CD4-positive, alpha-beta T cell treated with Interleukin-21 for 1 hour (primary cell): ENCODE data around the gene P3H3.
"Not testable (repeated sequence)": the region's sequence is repeated elsewhere in the genome, so short reads cannot be mapped to it uniquely, and the experiment has no call there.

Experiments
- DNase-seq: peaks from one replicate; pipeline ENCODE4 v3.0.0-alpha.2; 2020

Gene P3H3

DNA sequence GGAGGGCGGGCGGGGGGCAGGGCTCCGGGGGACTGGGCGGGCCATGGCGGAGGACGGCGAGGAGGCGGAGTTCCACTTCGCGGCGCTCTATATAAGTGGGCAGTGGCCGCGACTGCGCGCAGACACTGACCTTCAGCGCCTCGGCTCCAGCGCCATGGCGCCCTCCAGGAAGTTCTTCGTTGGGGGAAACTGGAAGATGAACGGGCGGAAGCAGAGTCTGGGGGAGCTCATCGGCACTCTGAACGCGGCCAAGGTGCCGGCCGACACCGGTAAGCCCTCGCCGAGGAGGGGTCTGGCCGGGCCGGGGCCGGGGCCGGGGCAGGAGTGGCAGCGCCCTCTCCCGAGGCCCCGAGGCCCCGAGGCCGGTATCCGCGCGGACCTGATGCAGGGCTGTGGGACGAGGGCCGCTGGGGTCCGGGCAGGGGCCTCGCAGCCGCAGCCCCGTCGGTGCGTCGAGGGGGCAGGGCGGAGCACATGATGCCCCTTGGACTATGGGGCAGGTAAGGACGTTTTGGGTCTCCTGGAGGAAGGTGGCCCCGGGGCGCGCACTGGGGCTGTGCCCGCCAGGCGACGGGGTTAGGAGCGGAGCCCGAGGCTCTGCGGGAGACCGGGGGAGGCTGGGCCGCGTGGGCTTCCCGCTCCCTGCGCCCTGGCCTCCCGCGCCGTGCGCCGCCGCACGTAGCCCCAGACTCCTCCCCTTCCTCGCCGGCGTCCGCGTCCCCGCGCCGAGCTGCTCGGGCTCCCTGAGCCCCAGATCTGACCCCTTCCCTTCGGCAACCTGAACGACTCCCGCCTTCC is 39.4 kb downstream of the P3H3 start, which contains the start of gene TPI1:
Gene TPI1, plus strand, starts transcription at position 119 of the 798 bp plus-strand sequence. Its CDS starts 36 bp downstream, at position 155.
- peak; percentile 87 for DNase-seq

DNA sequence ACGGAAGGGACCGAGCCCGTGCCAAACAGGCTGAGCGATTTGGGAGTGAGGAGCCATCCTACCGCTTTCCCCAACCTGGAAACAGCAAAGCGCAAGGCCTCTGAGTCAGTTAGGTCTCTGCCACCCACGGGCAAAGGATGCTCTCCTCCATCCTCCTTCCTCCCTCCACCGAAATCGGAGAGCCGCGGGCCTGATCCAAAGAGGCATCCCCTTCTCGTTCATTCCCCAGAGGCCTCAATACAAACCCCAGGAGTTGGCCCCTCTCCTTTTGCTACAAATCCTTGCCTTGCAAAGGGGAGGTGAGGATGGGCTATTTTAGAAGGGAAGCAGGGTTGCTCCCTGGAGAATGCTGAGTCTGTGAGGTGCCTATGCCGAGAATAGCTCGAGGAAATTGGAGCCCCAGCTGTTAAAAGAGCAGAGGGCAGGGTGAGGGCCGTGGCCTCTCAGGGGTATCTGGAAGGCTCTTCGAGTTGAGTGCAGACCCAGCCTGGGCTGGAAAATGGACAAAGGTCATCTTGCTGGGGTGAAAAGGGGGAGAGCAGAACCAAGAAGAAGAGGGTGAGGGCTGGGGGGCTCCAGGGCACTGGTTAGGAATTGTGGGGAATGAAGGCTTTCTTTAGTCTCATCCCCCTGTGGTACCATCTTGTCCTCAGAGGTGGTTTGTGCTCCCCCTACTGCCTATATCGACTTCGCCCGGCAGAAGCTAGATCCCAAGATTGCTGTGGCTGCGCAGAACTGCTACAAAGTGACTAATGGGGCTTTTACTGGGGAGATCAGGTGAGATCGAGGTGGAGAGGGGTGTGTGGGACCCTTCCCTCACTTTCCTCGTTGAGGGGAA is 40.2 kb downstream of the P3H3 start:
- DNase-seq: peak; percentile 9

DNA sequence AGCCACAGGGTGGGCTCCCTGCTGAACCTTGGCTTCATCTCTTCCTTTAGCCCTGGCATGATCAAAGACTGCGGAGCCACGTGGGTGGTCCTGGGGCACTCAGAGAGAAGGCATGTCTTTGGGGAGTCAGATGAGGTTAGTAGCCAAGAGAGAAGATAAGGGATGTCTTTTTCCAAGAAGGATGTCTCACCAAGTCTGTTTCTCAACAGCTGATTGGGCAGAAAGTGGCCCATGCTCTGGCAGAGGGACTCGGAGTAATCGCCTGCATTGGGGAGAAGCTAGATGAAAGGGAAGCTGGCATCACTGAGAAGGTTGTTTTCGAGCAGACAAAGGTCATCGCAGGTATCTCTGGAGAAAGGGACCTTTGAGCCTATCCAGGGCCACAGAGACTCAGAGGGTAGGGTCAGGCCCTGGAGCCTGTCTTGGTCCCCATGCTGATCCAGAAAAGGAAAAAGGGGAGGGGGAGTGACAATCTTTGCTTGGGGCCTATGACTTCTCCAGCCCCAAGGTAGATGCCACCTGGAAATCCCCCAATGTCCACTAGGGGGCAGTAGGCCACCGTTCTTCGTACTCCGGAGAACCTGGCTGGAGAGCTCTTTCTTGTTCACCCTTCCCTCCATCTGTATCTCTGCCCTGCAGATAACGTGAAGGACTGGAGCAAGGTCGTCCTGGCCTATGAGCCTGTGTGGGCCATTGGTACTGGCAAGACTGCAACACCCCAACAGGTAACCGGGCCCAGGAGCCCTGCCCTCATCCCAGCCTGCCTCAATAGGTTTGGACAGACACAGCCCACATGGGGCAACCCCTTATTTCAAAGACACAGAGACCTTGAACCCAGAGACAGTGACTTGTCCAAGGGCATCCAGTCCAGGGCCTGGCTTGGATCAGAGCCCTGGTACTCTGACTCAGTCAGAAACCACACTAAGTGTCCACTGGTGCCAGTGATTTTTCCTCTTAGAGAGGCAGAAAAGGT is 41.1 kb downstream of the P3H3 start:
- DNase-seq: peak; percentile 89

DNA sequence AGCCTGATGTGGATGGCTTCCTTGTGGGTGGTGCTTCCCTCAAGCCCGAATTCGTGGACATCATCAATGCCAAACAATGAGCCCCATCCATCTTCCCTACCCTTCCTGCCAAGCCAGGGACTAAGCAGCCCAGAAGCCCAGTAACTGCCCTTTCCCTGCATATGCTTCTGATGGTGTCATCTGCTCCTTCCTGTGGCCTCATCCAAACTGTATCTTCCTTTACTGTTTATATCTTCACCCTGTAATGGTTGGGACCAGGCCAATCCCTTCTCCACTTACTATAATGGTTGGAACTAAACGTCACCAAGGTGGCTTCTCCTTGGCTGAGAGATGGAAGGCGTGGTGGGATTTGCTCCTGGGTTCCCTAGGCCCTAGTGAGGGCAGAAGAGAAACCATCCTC is 42.1 kb downstream of the P3H3 start:
- DNase-seq: not testable (repeated sequence)

DNA sequence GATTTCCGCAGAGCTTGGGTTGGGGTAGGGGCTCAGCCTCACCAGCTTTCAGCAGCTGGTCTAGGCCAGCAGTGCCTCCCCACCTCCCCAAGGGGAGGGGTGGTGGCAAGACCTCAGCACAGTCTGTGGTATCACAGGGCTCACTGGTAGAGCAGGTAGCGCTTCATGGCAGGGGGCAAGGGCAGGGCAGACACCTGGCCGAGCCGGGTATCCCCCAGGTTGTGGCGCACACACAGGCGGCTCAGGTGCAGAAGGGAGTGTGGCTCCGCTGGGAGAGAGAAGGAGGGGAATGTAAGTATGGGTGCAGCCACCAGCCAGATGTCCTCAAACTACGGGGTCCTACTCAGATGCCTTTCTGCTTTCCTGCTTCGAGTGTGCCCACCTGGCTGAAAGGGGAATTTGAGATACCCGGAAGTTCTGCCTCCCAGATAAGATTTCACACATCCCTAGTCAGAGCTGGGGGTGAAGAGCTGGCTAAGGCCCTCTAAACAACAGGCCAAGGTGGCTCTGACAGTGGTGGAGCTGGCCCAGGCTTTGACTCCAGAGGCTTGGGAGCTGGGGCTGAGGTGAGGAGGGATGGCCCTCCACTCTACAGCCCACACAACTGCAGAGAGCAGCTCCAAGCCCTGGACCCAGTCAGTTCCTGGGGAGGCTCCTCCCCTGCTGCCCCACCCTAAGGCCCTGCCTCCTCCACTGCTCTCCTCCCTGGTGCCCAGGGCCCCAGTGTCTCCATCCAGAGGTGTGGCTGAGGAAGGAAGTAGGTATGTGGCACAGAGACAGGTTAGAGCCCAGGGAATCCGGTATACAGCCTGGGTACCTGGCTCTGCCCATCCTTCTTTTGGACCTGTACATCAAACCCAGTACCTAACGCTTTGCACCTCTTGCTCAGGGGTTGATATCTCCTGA is 43.1 kb downstream of the P3H3 start:
- DNase-seq: peak; percentile 46

DNA sequence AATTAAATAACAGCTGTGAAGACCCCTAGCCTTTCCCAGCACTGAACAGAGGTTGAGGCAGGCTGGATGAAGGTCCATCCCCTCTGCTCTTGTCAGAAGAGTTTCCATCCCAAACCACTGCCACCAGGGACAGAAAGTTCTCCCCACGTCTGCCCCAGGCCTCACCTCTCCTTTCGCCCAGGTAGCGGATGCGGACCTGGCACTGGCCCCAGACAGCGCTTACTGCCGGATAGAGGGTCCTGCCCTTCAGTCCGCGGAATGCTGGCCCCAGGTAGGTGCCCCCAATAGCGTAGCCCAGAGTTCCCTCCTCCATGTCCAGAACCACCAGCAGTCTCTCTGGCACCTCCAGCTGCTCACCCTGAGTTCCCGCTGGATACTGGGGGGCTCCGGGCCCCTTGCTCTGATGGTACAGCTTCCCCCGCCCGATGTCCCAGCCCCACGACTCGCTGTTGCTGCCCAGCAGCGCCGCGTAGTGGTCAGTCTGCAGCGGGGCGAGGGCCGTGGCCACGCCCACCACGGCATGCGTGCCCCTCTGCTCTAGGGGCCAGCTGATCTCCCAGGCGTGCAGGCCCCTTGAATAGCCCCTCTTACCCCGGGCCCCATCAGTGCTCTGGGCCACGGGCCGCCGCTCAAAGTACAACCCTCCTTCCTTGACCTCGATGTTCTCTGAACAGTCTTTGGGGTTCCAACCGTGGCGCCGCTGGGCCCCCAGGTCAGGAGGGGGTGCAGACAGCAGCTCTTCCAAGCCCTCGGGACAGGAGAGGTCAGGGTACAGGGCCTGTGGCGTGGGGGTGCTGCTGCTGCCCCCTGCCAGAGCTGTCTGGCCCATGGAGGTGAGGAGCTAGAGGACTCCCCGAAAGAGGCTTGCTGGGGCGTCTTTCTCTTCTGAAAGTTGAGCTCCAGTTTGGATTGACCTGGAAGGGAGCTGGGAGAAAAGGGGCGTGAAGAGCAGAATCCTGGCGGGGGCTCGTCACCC is 44.2 kb downstream of the P3H3 start:
- DNase-seq: peak; percentile 88

DNA sequence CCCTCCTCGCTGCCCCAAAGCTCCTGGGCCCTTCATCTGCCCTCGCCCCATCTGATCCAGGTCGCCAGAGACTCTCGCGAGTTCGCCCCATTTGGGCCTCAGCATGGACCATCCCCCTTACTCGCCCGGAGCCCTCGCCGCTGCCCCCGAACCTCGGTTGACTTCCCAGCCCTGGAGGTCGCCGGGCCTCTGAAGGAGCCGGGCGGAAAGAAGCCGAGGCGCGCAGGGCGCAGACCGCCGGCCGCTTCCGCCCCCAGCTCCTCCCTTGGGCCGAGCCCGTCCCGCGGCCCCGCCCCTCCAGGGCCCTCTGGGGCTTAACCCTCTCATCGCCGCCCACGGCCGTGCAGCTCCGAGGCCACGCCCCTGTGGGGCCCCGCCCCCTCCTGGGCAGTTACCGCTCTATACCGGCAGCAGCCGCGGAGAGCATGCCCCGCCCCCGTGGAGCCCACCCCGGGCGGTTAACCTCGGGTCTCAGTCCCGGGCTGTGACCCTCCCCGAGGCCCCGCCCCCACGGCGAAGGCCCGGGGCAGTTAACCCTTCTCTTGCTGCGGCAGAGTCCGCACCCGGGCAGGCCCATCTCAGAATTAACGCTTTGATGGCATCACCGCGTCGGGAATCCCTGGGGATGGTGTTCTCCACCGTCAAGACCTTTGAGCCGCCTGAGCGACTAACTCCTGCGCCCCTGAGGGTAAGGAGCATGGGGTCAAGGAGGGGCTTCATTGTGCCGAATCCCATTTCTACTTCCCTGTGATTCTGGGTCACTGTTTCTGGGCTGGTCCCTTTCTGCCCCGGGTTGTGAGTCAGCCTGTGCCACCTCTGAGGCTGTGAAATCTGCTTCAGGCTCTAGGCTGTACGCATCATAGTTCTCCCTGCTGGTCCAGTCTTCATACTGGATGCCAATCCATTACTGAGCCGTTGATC is 45.1 kb downstream of the P3H3 start, which contains the start of gene SPSB2:
Gene SPSB2, minus strand, starts transcription at position 210 of the 921 bp plus-strand sequence. CDS start 402 bp downstream, outside the sequence.
- DNase-seq: peak; percentile 98

DNA sequence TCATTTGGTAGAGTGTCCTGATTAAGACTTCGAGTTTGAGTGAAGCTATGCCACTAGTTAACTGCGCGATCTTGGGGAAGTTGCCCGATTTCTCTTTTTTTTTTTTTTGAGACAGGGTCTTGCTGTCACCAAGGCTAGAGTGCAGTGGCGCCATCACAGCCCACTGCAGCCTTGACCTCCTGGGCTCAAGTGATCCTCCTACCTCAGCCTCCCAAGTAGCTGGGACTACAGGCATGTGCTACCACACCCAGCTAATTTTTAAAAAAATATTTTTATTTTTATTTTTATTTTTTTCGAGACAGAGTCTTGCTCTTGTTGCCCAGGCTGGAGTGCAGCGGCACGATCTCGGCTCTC is 45.8 kb downstream of the P3H3 start:
- not testable (repeated sequence) for DNase-seq

DNA sequence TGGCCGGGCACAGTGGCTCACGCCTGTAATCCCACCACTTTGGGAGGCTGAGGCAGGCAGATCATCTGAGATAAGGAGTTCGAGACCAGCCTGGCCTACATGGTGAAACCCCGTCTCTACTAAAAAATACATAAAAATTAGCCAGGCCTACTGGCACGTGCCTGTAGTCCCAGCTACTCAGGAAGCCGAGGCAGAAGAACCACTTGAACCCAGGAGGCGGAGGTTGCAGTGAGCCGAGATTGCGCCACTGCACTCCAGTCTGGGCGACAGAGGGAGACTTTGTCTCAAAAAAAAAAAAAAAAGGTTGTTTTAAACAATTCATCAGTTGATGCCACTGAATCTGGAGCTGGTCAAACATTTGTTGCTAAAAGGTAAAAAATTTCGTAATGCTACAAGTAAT is 51.6 kb downstream of the P3H3 start:
- not testable (repeated sequence) for DNase-seq

DNA sequence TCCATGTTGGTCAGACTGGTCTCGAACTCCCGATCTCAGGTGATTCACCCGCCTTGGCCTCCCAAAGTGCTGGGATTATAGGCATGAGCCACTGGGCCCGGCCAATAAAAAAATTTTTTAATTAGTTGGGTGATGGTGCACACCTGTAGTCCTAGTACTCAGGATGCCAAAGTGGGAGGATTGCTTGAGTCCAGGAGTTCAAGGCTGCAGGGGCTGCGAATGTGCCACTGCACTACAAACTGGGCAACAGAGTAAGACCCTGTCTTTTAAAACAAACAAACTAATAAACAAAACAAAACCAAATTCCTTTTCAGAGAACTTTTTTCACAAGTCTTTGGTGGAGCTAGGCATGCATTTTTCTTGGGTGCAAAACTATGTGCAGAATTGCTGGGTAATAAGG is 55.0 kb downstream of the P3H3 start:
- DNase-seq: no peak

DNA sequence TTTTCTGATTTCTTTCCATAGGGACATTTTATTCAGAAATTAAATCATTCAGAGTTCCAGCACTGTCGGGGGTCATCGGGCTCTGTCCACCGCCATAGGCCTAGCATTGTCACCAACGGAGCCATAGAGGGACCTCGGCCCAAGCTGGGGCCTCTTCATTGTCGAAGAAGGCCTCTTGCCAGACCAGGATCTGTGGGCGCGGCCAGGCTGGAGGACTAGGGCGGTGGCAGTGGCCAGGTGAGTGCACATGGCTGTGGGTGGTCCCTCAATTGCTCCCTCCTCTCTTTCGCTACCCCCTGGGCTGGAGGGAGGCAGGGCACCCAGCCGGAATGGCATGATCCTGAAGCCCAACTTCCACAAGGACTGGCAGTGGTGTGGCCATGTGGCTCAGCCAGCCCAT is 55.5 kb downstream of the P3H3 start:
- DNase-seq: no peak

DNA sequence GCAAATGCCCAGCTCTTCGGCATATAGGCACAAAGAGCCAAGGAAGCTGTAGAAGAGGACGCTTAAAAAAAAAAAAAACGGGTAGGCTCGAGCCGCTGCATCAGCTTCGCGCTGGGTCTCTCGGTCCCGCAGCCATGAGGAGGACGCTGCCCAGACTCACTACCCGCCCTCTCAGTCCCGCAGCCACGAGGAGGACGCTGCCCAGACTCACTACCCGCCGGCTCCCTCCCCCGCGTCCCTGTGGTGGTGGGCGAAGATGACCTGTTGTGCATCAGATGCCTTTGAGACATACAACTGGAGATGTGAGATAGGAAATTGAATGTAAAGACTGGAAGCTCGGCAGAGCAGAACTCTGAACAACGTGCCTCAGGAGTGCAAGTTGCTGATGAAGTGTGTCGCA is 56.3 kb downstream of the P3H3 start:
- no peak for DNase-seq

DNA sequence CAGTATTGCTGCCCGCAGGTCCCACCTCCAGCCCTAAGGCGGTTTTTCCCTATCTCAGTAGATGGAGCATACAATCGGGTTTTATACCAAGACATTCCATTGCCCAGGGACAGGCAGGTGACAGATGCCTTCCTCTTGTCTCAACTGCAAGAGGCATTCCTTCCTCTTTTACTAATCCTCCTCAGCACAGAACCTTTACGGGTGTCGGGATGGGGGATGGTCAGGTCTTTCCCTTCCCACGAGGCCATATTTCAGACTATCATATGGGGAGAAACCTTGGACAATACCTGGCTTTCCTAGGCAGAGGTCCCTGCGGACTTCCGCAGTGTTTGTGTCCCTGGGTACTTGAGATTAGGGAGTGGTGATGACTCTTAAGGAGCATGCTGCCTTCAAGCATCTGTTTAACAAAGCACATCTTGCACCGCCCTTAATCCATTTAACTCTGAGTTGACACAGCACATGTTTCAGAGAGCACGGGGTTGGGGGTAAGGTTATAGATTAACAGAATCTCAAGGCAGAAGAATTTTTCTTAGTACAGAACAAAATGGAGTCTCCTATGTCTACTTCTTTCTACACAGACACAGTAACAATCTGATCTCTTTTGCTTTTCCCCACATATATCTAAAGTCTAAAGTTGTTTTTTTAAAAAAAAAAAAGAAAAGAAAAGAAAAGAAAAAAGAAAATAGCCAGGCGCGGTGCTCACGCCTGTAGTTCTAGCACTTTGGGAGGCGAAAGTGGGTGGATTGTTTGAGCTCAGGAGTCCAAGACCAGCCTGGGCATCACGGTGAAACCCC is 58.2 kb downstream of the P3H3 start:
- not testable (repeated sequence) for DNase-seq

DNA sequence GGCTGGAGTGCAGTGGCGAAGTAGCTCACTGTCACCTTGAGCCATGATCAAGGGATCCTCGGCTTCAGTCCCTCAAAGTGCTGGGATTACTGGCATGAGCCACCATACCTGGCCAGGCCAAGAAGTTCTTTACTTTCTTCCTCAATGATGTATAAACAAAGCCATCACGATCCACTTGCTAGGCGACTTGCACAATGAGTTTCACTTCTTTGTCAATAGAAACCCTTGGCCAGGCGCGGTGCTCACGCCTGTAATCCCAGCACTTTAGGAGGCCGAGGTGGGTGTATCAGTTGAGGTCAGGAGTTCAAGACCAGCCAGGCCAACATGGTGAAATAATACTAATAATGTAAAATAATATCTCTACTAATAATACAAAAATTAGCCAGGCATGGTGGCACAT is 59.3 kb downstream of the P3H3 start:
- no peak for DNase-seq

DNA sequence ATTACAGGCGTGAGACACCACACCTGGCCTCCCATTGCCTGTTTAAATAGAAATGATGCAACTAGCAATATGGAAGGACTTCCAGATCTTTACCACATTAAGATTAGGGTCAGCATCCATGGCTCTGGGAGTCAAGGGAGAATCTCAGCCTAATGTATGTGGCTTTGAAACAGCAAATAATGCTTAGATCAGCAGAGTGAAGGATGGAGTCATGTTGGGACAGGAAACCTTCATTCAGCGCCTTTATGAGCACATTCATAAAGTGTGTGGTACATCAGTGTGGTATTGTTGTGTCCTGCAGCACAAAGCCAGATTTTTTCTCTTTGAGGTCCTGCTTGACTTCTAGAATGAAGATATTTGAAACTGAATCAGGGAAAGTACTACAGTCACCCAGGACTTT is 60.2 kb downstream of the P3H3 start:
- DNase-seq: no peak

DNA sequence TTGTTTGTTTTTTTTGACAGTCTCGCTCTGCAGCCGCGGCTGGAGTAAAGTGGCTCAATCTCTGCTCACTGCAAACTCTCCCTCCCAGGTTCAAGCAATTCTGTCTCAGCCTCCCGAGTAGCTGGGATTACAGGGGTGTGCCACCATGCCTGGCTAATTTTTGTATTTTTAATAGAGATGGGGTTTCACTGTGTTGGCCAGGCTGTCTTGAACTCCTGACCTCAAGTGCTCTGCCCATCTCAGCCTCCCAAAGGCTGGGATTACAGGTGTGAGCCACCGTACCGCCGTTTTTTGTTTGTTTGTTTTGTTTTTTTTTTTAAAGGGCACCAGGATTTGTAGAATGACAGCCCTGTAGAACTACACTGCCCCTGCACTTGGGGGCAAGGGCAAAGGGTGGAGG is 60.6 kb downstream of the P3H3 start:
- not testable (repeated sequence) for DNase-seq
